ENCODE data around the gene KLF6. TPM values are rescaled to one million over a fixed set of nuclear protein-coding genes. Genes with fewer than 3 reads are reported as not detected.

The KLF6 gene
- total RNA-seq, 1 experiment from 2014 or later = 21.3 TPM

- H3K4me3 ChIP-seq = no peak overlapping the region
- no peaks in the 10 kb centered on the region for H3K36me3 ChIP-seq
- no peaks in the 10 kb centered on the region for H3K9me3 ChIP-seq (replicated peaks)
- peaks cover 41% of the 10 kb centered on the region for H3K4me1 ChIP-seq (replicated peaks)
- no peaks in the 10 kb centered on the region for H3K27me3 ChIP-seq (replicated peaks)
- no peak for DNase-seq (ENCODE audit: low read depth in 1 of 2, low spot score in 2 of 2)
- no peak overlapping the region for H3K27ac ChIP-seq
Observed at GRCh38 chr10:3756360-3756740, 28.7 kb downstream of the KLF6 start.

GRCh38 chr10:3755440-3756359 is 29.3 kb downstream of the KLF6 start:
- Histone ChIP-seq H3K27ac (peak overlapping the region; percentile 79), H3K4me1 (replicated peaks) (peaks cover 35% of the 10 kb centered on the region), H3K4me3 (no peak overlapping the region), H3K9me3 (replicated peaks) (no peaks in the 10 kb centered on the region), H3K36me3 (no peaks in the 10 kb centered on the region), H3K27me3 (replicated peaks) (no peaks in the 10 kb centered on the region)
- DNase-seq (ENCODE audit: low read depth in 1 of 2, low spot score in 2 of 2) = peak; percentile 79 to 83

- H3K4me1 ChIP-seq (replicated peaks) = peaks cover 32% of the 10 kb centered on the region
- no peaks in the 10 kb centered on the region for H3K27me3 ChIP-seq (replicated peaks)
- no peak overlapping the region for H3K4me3 ChIP-seq
- peak overlapping the region; percentile 79 for H3K27ac ChIP-seq
- H3K9me3 ChIP-seq (replicated peaks) = no peaks in the 10 kb centered on the region
- peak; percentile 52 to 78 for DNase-seq (ENCODE audit: low read depth in 1 of 2, low spot score in 2 of 2)
- no peaks in the 10 kb centered on the region for H3K36me3 ChIP-seq
Observed at GRCh38 chr10:3754727-3755439, 30.1 kb downstream of the KLF6 start.

- Histone ChIP-seq H3K27ac (no peak overlapping the region), H3K4me3 (no peak overlapping the region)
- DNase-seq (ENCODE audit: low read depth in 1 of 2, low spot score in 2 of 2) = no peak
Observed at GRCh38 chr10:3750854-3751253, 34.2 kb downstream of the KLF6 start.

GRCh38 chr10:3750006-3750816 is 34.8 kb downstream of the KLF6 start:
- DNase-seq (ENCODE audit: low read depth in 1 of 2, low spot score in 2 of 2) = no peak
- Histone ChIP-seq H3K4me3 (no peak overlapping the region), H3K27ac (no peak overlapping the region), H3K4me1 (replicated peaks) (peaks cover 10% of the 10 kb centered on the region), H3K9me3 (replicated peaks) (no peaks in the 10 kb centered on the region), H3K27me3 (replicated peaks) (no peaks in the 10 kb centered on the region), H3K36me3 (no peaks in the 10 kb centered on the region)

More at GRCh38 chr10:3750854-3751253, 34.2 kb downstream of the KLF6 start:
- peaks cover 17% of the 10 kb centered on the region for H3K4me1 ChIP-seq (replicated peaks)
- no peaks in the 10 kb centered on the region for H3K27me3 ChIP-seq (replicated peaks)
- H3K36me3 ChIP-seq = no peaks in the 10 kb centered on the region
- no peaks in the 10 kb centered on the region for H3K9me3 ChIP-seq (replicated peaks)

DNA sequence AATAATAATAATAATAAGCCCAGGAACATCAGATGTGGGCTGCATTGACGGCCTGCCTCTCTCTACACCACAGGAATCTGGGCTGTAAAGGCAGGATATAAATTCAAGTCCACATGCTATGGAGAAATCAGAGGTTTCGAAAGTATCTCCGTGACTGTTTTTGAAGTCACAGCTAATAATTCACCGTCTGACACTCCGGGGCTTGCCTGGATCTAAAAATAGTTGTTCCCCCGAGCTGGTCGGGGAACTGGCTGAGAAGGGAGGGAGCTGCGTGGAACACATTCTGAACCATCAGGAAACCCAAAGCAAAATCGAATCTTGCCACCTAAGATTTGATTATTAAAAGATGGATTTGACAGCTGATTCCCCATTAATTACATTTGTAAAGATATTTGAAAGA is 35.4 kb downstream of the KLF6 start:
- no peaks in the 10 kb centered on the region for H3K36me3 ChIP-seq
- peaks cover 4% of the 10 kb centered on the region for H3K4me1 ChIP-seq (replicated peaks)
- no peaks in the 10 kb centered on the region for H3K27me3 ChIP-seq (replicated peaks)
- H3K9me3 ChIP-seq (replicated peaks) = no peaks in the 10 kb centered on the region
- H3K27ac ChIP-seq = no peak overlapping the region
- no peak for DNase-seq (ENCODE audit: low read depth in 1 of 2, low spot score in 2 of 2)
- H3K4me3 ChIP-seq = no peak overlapping the region

- Histone ChIP-seq H3K27me3 (replicated peaks) (no peaks in the 10 kb centered on the region), H3K4me3 (no peak overlapping the region), H3K27ac (no peak overlapping the region), H3K4me1 (replicated peaks) (no peaks in the 10 kb centered on the region), H3K9me3 (replicated peaks) (no peaks in the 10 kb centered on the region), H3K36me3 (no peaks in the 10 kb centered on the region)
- DNase-seq (ENCODE audit: low read depth in 1 of 2, low spot score in 2 of 2) = no peak
Observed at GRCh38 chr10:3749011-3749410, 36.0 kb downstream of the KLF6 start.

- no peak overlapping the region for H3K27ac ChIP-seq
- no peaks in the 10 kb centered on the region for H3K9me3 ChIP-seq (replicated peaks)
- no peaks in the 10 kb centered on the region for H3K27me3 ChIP-seq (replicated peaks)
Observed at GRCh38 chr10:3748484-3748883, 36.5 kb downstream of the KLF6 start.

GRCh38 chr10:3747984-3748383 is 37.0 kb downstream of the KLF6 start:
- Histone ChIP-seq H3K27ac (no peak overlapping the region), H3K36me3 (no peaks in the 10 kb centered on the region), H3K9me3 (replicated peaks) (no peaks in the 10 kb centered on the region), H3K27me3 (replicated peaks) (no peaks in the 10 kb centered on the region), H3K4me1 (replicated peaks) (no peaks in the 10 kb centered on the region), H3K4me3 (no peak overlapping the region)
- no peak for DNase-seq (ENCODE audit: low read depth in 1 of 2, low spot score in 2 of 2)

More at GRCh38 chr10:3748484-3748883, 36.5 kb downstream of the KLF6 start:
- DNase-seq (ENCODE audit: low read depth in 1 of 2, low spot score in 2 of 2) = no peak
- Histone ChIP-seq H3K36me3 (no peaks in the 10 kb centered on the region), H3K4me1 (replicated peaks) (no peaks in the 10 kb centered on the region), H3K4me3 (no peak overlapping the region)

- peaks cover under 1% of the 10 kb centered on the region for H3K4me1 ChIP-seq (replicated peaks)
- H3K27me3 ChIP-seq (replicated peaks) = no peaks in the 10 kb centered on the region
- H3K4me3 ChIP-seq = no peak overlapping the region
- no peaks in the 10 kb centered on the region for H3K36me3 ChIP-seq
- no peak overlapping the region for H3K27ac ChIP-seq
- H3K9me3 ChIP-seq (replicated peaks) = no peaks in the 10 kb centered on the region
- peak in 1 of 2 experiments; percentile 25 for DNase-seq (ENCODE audit: low read depth in 1 of 2, low spot score in 2 of 2)
Observed at GRCh38 chr10:3747248-3747960, 37.6 kb downstream of the KLF6 start.

- H3K4me1 ChIP-seq (replicated peaks) = peaks cover 8% of the 10 kb centered on the region
- no peak for DNase-seq (ENCODE audit: low read depth in 1 of 2, low spot score in 2 of 2)
- no peaks in the 10 kb centered on the region for H3K27me3 ChIP-seq (replicated peaks)
Observed at GRCh38 chr10:3746634-3747033, 38.4 kb downstream of the KLF6 start.

DNA sequence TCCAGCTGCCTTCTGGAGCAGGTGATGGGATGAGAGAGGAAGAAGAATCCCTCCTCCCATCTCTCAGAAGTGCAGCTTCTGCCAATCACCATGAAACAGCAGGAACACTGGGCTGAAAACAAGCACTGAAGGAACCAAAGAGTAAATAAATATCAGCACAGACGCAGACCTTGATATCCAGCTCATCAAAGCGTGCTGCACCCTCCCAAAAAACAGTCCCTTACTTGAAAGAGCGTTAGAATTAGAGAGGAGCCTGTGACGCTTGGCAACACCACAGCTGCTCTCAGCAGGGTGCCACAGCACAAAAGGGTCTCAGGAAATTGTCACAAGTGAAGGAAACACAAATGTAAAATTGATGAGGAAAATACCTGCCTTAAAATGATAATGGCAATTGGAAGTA is 39.5 kb downstream of the KLF6 start:
- no peak for DNase-seq (ENCODE audit: low read depth in 1 of 2, low spot score in 2 of 2)
- Histone ChIP-seq H3K4me1 (replicated peaks) (peaks cover 13% of the 10 kb centered on the region), H3K9me3 (replicated peaks) (no peaks in the 10 kb centered on the region), H3K36me3 (no peaks in the 10 kb centered on the region), H3K4me3 (no peak overlapping the region), H3K27me3 (replicated peaks) (no peaks in the 10 kb centered on the region), H3K27ac (no peak overlapping the region)

More at GRCh38 chr10:3746634-3747033, 38.4 kb downstream of the KLF6 start:
- Histone ChIP-seq H3K4me3 (no peak overlapping the region), H3K27ac (no peak overlapping the region), H3K9me3 (replicated peaks) (no peaks in the 10 kb centered on the region), H3K36me3 (no peaks in the 10 kb centered on the region)
